Small intestine (tissue), 7 donors: ENCODE measurements around the gene SEMA3C. TPM values are rescaled to one million over a fixed set of nuclear protein-coding genes. Genes with fewer than 3 reads are reported as not detected.

Experiments
- DNase-seq, 2 donors: peaks; one replicate each; pipeline versions ENCODE4 v3.0.0 to v3.0.0-alpha.2; 2013
- FAIRE-seq: peaks from 2 replicates; lab custom pipeline; 2012; peaks lifted over from hg19 to GRCh38; lab: Jason Lieb, UNC
- H3K27ac ChIP-seq, 3 donors: one replicate each; pipeline ENCODE4 v1.5.1; 2013; ENCODE audit warnings: low read length in 2 of 3, mild to moderate bottlenecking in 2 of 3, control low read depth in 1 of 3, inconsistent platforms in 1 of 3, low read depth in 1 of 3, moderate library complexity in 1 of 3
- H3K27me3 ChIP-seq, 3 donors: one replicate each; pipeline ENCODE4 v1.6.1; 2013; ENCODE audit warnings: low read length in 3 of 3, inconsistent platforms in 1 of 3; ENCODE audit not compliant: control insufficient read depth in 3 of 3, insufficient read depth in 3 of 3
- H3K36me3 ChIP-seq, 3 donors: one replicate each; pipeline ENCODE4 v1.6.1; 2013; ENCODE audit warnings: low read length in 3 of 3, inconsistent platforms in 1 of 3, low read depth in 1 of 3, mild to moderate bottlenecking in 1 of 3, moderate library complexity in 1 of 3; ENCODE audit not compliant: control insufficient read depth in 3 of 3, insufficient read depth in 2 of 3
- H3K4me1 ChIP-seq, 3 donors: one replicate each; pipeline ENCODE4 v1.6.1; 2013; ENCODE audit warnings: low read length in 2 of 3, inconsistent platforms in 1 of 3, low read depth in 1 of 3, mild to moderate bottlenecking in 1 of 3, moderate library complexity in 1 of 3; ENCODE audit not compliant: control insufficient read depth in 3 of 3, insufficient read depth in 2 of 3
- H3K4me3 ChIP-seq, 3 donors: one replicate each; pipeline ENCODE4 v1.5.1; 2013; ENCODE audit warnings: low read length in 3 of 3, control low read depth in 1 of 3, inconsistent platforms in 1 of 3, low read depth in 1 of 3, mild to moderate bottlenecking in 1 of 3, moderate library complexity in 1 of 3
- H3K9me3 ChIP-seq, 2 donors: one replicate each; pipeline ENCODE4 v1.6.1; 2013; ENCODE audit warnings: low read depth in 1 of 2, low read length in 1 of 2; ENCODE audit not compliant: control insufficient read depth in 2 of 2, insufficient read depth in 1 of 2
- WGBS, 3 donors: extraction: QIAGEN DNeasy Blood & Tissue Kit; methylation state at CpG; one replicate each; pipeline ENCODE4 v1.1.7; 2013; 5-methylcytosine and 5-hydroxymethylcytosine counted together
- polyA plus RNA-seq, 4 donors: library from polyadenylated mRNA; stranded (reverse) in 3 of 4; unstranded in 1 of 4; fragments of 200-250 nt in 3 of 4; fragments of 120-200 nt in 1 of 4; gene quantifications; one replicate each; pipeline versions ENCODE4 v1.2.1 to v1.2.3, GENCODE V29; 2013
- donor health status: healthy with polysubstance abuse.
- donor health status: control.
- donor health status: control.
- donor health status: Bipolar disorder and iron deficiency.
- donor health status: healthy.

Gene SEMA3C
- polyA plus RNA-seq, 4 donors: 1.4 to 70.8 (median 7.6) TPM

GRCh38 chr7:80790877-80791276, 128.0 kb downstream of the SEMA3C start:
- Histone ChIP-seq H3K4me1 (peaks cover 0 to 3% (median 0%) of the 10 kb centered on the region in 3 donors), H3K27me3 (no peaks in the 10 kb centered on the region), H3K9me3 (no peaks in the 10 kb centered on the region), H3K4me3 (no peak overlapping the region), H3K36me3 (peaks cover 0 to 8% (median 4%) of the 10 kb centered on the region in 3 donors), H3K27ac (no peak overlapping the region)
- WGBS, 3 donors: 71 to 93% (median 82%) methylated on average over 4 of the region's 4 CpGs
- no peak for FAIRE-seq
- DNase-seq: no peak

GRCh38 chr7:80787721-80788120, 131.1 kb downstream of the SEMA3C start:
- no peaks in the 10 kb centered on the region for H3K9me3 ChIP-seq
- no peaks in the 10 kb centered on the region for H3K27me3 ChIP-seq
- no peaks in the 10 kb centered on the region for H3K4me1 ChIP-seq
- H3K36me3 ChIP-seq: peaks cover 0 to 13% (median 4%) of the 10 kb centered on the region in 3 donors
- DNase-seq (no peak), FAIRE-seq (no peak)
- no peak overlapping the region for H3K4me3 ChIP-seq
- 84 to 100% (median 87%) methylated on average over 1 of the region's 1 CpG for WGBS, 3 donors
- no peak overlapping the region for H3K27ac ChIP-seq

- WGBS, 3 donors: 94 to 98% (median 95%) methylated on average over 3 of the region's 3 CpGs
- Histone ChIP-seq H3K4me1 (no peaks in the 10 kb centered on the region), H3K27me3 (no peaks in the 10 kb centered on the region), H3K9me3 (no peaks in the 10 kb centered on the region), H3K36me3 (peaks cover 0 to 13% (median 4%) of the 10 kb centered on the region in 3 donors), H3K4me3 (no peak overlapping the region), H3K27ac (no peak overlapping the region)
- no peak for DNase-seq
- FAIRE-seq: no peak
Measured at GRCh38 chr7:80785961-80786536, 132.8 kb downstream of the SEMA3C start.

- Histone ChIP-seq H3K27me3 (no peaks in the 10 kb centered on the region), H3K9me3 (no peaks in the 10 kb centered on the region), H3K4me1 (no peaks in the 10 kb centered on the region), H3K27ac (no peak overlapping the region), H3K36me3 (peaks cover 0 to 12% (median 4%) of the 10 kb centered on the region in 3 donors), H3K4me3 (no peak overlapping the region)
- no peak for DNase-seq
- no peak for FAIRE-seq
Measured at GRCh38 chr7:80785276-80785675, 133.6 kb downstream of the SEMA3C start.

GRCh38 chr7:80783678-80784327, 135.0 kb downstream of the SEMA3C start:
- Histone ChIP-seq H3K9me3 (no peaks in the 10 kb centered on the region), H3K4me1 (no peaks in the 10 kb centered on the region), H3K27me3 (no peaks in the 10 kb centered on the region), H3K36me3 (peaks cover 0 to 9% (median 2%) of the 10 kb centered on the region in 3 donors), H3K27ac (no peak overlapping the region), H3K4me3 (no peak overlapping the region)
- FAIRE-seq (no peak), DNase-seq (no peak)
- WGBS, 3 donors: 41 to 59% (median 53%) methylated on average over 2 of the region's 2 CpGs

- Histone ChIP-seq H3K4me3 (no peak overlapping the region), H3K36me3 (peaks cover 0 to 9% (median 2%) of the 10 kb centered on the region in 3 donors), H3K4me1 (no peaks in the 10 kb centered on the region), H3K9me3 (no peaks in the 10 kb centered on the region), H3K27ac (no peak overlapping the region), H3K27me3 (no peaks in the 10 kb centered on the region)
- 81 to 87% (median 86%) methylated on average over 6 of the region's 6 CpGs for WGBS, 3 donors
- FAIRE-seq (no peak), DNase-seq (no peak)
Measured at GRCh38 chr7:80783186-80783677, 135.6 kb downstream of the SEMA3C start.

- DNase-seq (no peak), FAIRE-seq (no peak)
- Histone ChIP-seq H3K36me3 (peaks cover 0 to 9% (median 0%) of the 10 kb centered on the region in 3 donors), H3K27me3 (no peaks in the 10 kb centered on the region), H3K9me3 (no peaks in the 10 kb centered on the region), H3K27ac (no peak overlapping the region), H3K4me3 (no peak overlapping the region), H3K4me1 (no peaks in the 10 kb centered on the region)
Measured at GRCh38 chr7:80781561-80781979, 137.3 kb downstream of the SEMA3C start.

- no peak for FAIRE-seq
- DNase-seq: no peak
- H3K4me1 ChIP-seq: no peaks in the 10 kb centered on the region
- no peaks in the 10 kb centered on the region for H3K27me3 ChIP-seq
- no peak overlapping the region for H3K4me3 ChIP-seq
- WGBS, 3 donors: 69 to 86% (median 74%) methylated on average over 2 of the region's 2 CpGs
- no peaks in the 10 kb centered on the region for H3K9me3 ChIP-seq
- H3K36me3 ChIP-seq: peaks cover 0 to 9% (median 0%) of the 10 kb centered on the region in 3 donors
- H3K27ac ChIP-seq: no peak overlapping the region
Measured at GRCh38 chr7:80781146-80781545, 137.7 kb downstream of the SEMA3C start.
